HCT116 (cell line): ENCODE data around the gene ENPP5. TPM values are rescaled to one million over a fixed set of nuclear protein-coding genes. Genes with fewer than 3 reads are reported as not detected.
A peak's percentile ranks its signal among the peaks of the same experiment; 100 is the strongest.

Source experiments
- ATAC-seq: fragments of 200-7000 bp; cut with Tn5 transposase; 2 replicates; pipeline ENCODE4 v1.9.1; 2020; ENCODE audit warnings: mild to moderate bottlenecking, moderate library complexity
- BruUV-seq: library from RNA; stranded (reverse); fragments of 400-500 nt; replicated peaks from 2 replicates; lab custom pipeline; 2021; lab: Mats Ljungman, UMichigan
- CTCF ChIA-PET: fragments of 300-600 bp; sonication (Branson Sonifier 250); formaldehyde crosslinking; loops from one replicate; lab custom pipeline; 2021; ENCODE audit warnings: antibody characterized with exemption; lab: Charles Lee
- POLR2A ChIA-PET: fragments of 300-600, 350-600 bp; sonication (Branson Sonifier 250); formaldehyde crosslinking; loops from one replicate; lab custom pipeline; 2021; ENCODE audit warnings: antibody characterized with exemption; lab: Charles Lee
- RAD21 ChIA-PET, 2 experiments: fragments of 300-600 bp; sonication (Branson Sonifier 250); formaldehyde crosslinking; loops; one replicate each; lab custom pipeline; 2023; ENCODE audit warnings: low total read pairs in 2 of 2; ENCODE audit not compliant: uncharacterized antibody in 2 of 2, unreplicated experiment in 2 of 2, low non-redundant PET in 1 of 2; lab: Charles Lee
- DNase-seq: peaks from one replicate; pipeline ENCODE4 v3.0.0-alpha.2; 2010; ENCODE audit warnings: low read depth, low spot score
- H2AFZ ChIP-seq: fragments of 200-600 bp; shearing (Covaris generic), sonication (generic); 2 replicates; pipeline ENCODE4 v1.6.1; 2017; ENCODE audit warnings: low read depth, mixed run types, mixed read lengths, antibody characterized with exemption, low read length; ENCODE audit not compliant: poor library complexity, severe bottlenecking
- H3K27ac ChIP-seq: 2 replicates; pipeline ENCODE4 v1.5.1; 2012; ENCODE audit warnings: low read depth, low read length
- H3K27me3 ChIP-seq: fragments of 200-600 bp; sonication (generic); 2 replicates; pipeline ENCODE4 v1.6.1; 2016; ENCODE audit warnings: mixed run types, low read length, mixed read lengths; ENCODE audit not compliant: insufficient read depth
- H3K36me3 ChIP-seq, 2 experiments: fragments of 200-500 bp in 1 of 2; fragments of 200-600 bp in 1 of 2; sonication (Bioruptor generic) in 1 of 2; sonication (generic) in 1 of 2; 2 replicates each; pipeline versions ENCODE4 v1.5.1 to v1.6.1; 2014 to 2016; ENCODE audit warnings: low read length in 2 of 2, inconsistent platforms in 1 of 2, mixed read lengths in 1 of 2, mixed run types in 1 of 2; ENCODE audit not compliant: insufficient read depth in 2 of 2, control insufficient read depth in 1 of 2
- H3K4me1 ChIP-seq, 2 experiments: fragments of 200-600 bp in 1 of 2; sonication (generic) in 1 of 2; 2 replicates each; pipeline versions ENCODE4 v1.5.1 to v1.6.1; 2012 to 2017; ENCODE audit warnings: low read length in 2 of 2, inconsistent platforms in 1 of 2, mild to moderate bottlenecking in 1 of 2, mixed read lengths in 1 of 2, mixed run types in 1 of 2, moderate library complexity in 1 of 2; ENCODE audit not compliant: insufficient read depth in 2 of 2, control insufficient read depth in 1 of 2
- H3K4me2 ChIP-seq: fragments of 200-600 bp; sonication (generic); 2 replicates; pipeline ENCODE4 v1.6.1; 2017; ENCODE audit warnings: mixed run types, low read length, mixed read lengths
- H3K4me3 ChIP-seq, 2 experiments: fragments of 200-600 bp in 1 of 2; sonication (generic) in 1 of 2; replicated peaks in 1 of 2; 2 replicates each; pipeline ENCODE4 v1.5.1; 2011 to 2016; ENCODE audit warnings: low read length in 2 of 2, control low read depth in 1 of 2, low read depth in 1 of 2, mild to moderate bottlenecking in 1 of 2, mixed read lengths in 1 of 2, mixed run types in 1 of 2
- H3K79me2 ChIP-seq: fragments of 200-600 bp; sonication (generic); 2 replicates; pipeline ENCODE4 v1.6.1; 2017; ENCODE audit warnings: mild to moderate bottlenecking, mixed run types, low read length, moderate library complexity, mixed read lengths; ENCODE audit not compliant: insufficient read depth
- H3K9ac ChIP-seq: fragments of 200-600 bp; sonication (generic); 2 replicates; pipeline ENCODE4 v1.6.1; 2016; ENCODE audit warnings: low read length, mixed read lengths
- H3K9me2 ChIP-seq: fragments of 200-600 bp; sonication (generic), shearing (Covaris generic); 2 replicates; pipeline ENCODE4 v1.6.1; 2017; ENCODE audit warnings: mixed run types, mild to moderate bottlenecking, moderate library complexity; ENCODE audit not compliant: insufficient read depth
- H3K9me3 ChIP-seq, 2 experiments: fragments of 200-500 bp in 1 of 2; fragments of 200-600 bp in 1 of 2; sonication (Bioruptor generic) in 1 of 2; sonication (generic) in 1 of 2; 2 replicates each; pipeline ENCODE4 v1.6.1; 2014 to 2017; ENCODE audit warnings: low read length in 2 of 2, mixed read lengths in 2 of 2, inconsistent platforms in 1 of 2, low read depth in 1 of 2, mild to moderate bottlenecking in 1 of 2, mixed run types in 1 of 2, moderate library complexity in 1 of 2; ENCODE audit not compliant: control insufficient read depth in 1 of 2, insufficient read depth in 1 of 2
- H4K20me1 ChIP-seq: fragments of 200-600 bp; sonication (generic), shearing (Covaris generic); 2 replicates; pipeline ENCODE4 v1.6.1; 2017; ENCODE audit warnings: mixed run types, mild to moderate bottlenecking, moderate library complexity; ENCODE audit not compliant: insufficient read depth
- ATF3 ChIP-seq: IDR thresholded peaks from 2 replicates; pipeline ENCODE4 v1.6.1; 2012
- CBX3 ChIP-seq: IDR thresholded peaks from 2 replicates; pipeline ENCODE4 v1.6.1; 2012; ENCODE audit warnings: low read depth
- CEBPB ChIP-seq: IDR thresholded peaks from 2 replicates; pipeline ENCODE4 v1.6.1; 2012; ENCODE audit warnings: low read depth
- CTCF ChIP-seq, 3 experiments: fragments of 200-600 bp in 1 of 3; sonication (generic) in 1 of 3; IDR thresholded peaks in 2 of 3; conservative IDR thresholded peaks in 1 of 3; 2 replicates each; pipeline ENCODE4 v1.5.1; 2012 to 2017; ENCODE audit warnings: low read depth in 2 of 3, low read length in 2 of 3, antibody characterized with exemption in 1 of 3, borderline replicate concordance in 1 of 3, control low read depth in 1 of 3, mild to moderate bottlenecking in 1 of 3, mixed read lengths in 1 of 3, mixed run types in 1 of 3, moderate library complexity in 1 of 3; ENCODE audit not compliant: insufficient read depth in 1 of 3
- EGR1 ChIP-seq: IDR thresholded peaks from 2 replicates; pipeline ENCODE4 v1.6.1; 2012; ENCODE audit warnings: low read depth
- ELF1 ChIP-seq: IDR thresholded peaks from 2 replicates; pipeline ENCODE4 v1.6.1; 2012; ENCODE audit warnings: low read depth, borderline replicate concordance
- EZH2 ChIP-seq: fragments of 200-600 bp; sonication (generic); IDR thresholded peaks from 2 replicates; pipeline ENCODE4 v1.6.1; 2017; ENCODE audit warnings: antibody characterized with exemption, mixed run types
- FOSL1 ChIP-seq: IDR thresholded peaks from 2 replicates; pipeline ENCODE4 v1.6.1; 2012; ENCODE audit warnings: low read depth
- JUND ChIP-seq: IDR thresholded peaks from 2 replicates; pipeline ENCODE4 v1.6.1; 2012
- MAX ChIP-seq: IDR thresholded peaks from 2 replicates; pipeline ENCODE4 v1.6.1; 2012
- POLR2A ChIP-seq: IDR thresholded peaks from 2 replicates; pipeline ENCODE4 v1.7.0; 2011; ENCODE audit warnings: borderline replicate concordance; ENCODE audit not compliant: insufficient read depth, insufficient read length; ENCODE audit errors: extremely low read depth
- POLR2AphosphoS5 ChIP-seq: IDR thresholded peaks from 2 replicates; pipeline ENCODE4 v1.6.1; 2011; ENCODE audit warnings: mild to moderate bottlenecking, low read depth, low read length, moderate library complexity
- RAD21 ChIP-seq: IDR thresholded peaks from 2 replicates; pipeline ENCODE4 v1.6.1; 2012; ENCODE audit warnings: low read depth, mild to moderate bottlenecking
- SP1 ChIP-seq: IDR thresholded peaks from 2 replicates; pipeline ENCODE4 v1.6.1; 2012; ENCODE audit warnings: low read depth
- SRF ChIP-seq: IDR thresholded peaks from 2 replicates; pipeline ENCODE4 v1.6.1; 2012; ENCODE audit warnings: low read depth
- TCF7L2 ChIP-seq: IDR thresholded peaks from 2 replicates; pipeline ENCODE4 v1.7.0; 2011; ENCODE audit warnings: borderline replicate concordance, inconsistent platforms; ENCODE audit not compliant: insufficient read depth, insufficient read length; ENCODE audit errors: extremely low read depth
- YY1 ChIP-seq: IDR thresholded peaks from 2 replicates; pipeline ENCODE4 v1.6.1; 2011; ENCODE audit warnings: low read length, low read depth, moderate library complexity, mild to moderate bottlenecking; ENCODE audit not compliant: insufficient replicate concordance; ENCODE audit errors: extremely low read depth
- ZBTB33 ChIP-seq: IDR thresholded peaks from 2 replicates; pipeline ENCODE4 v1.6.1; 2011; ENCODE audit warnings: mild to moderate bottlenecking, low read length, moderate library complexity; ENCODE audit not compliant: insufficient replicate concordance; ENCODE audit errors: extremely low read depth
- ZNF274 ChIP-seq: fragments of 200-500 bp; sonication (Bioruptor generic); IDR thresholded peaks from 2 replicates; pipeline ENCODE4 v1.6.1; 2014; ENCODE audit warnings: mild to moderate bottlenecking, low read depth, low read length, inconsistent platforms
- intact Hi-C: fragments of 100-400 bp; cut with micrococcal nuclease; formaldehyde crosslinking; loops from 2 replicates; pipeline ENCODE4 v1.10.0; 2022
- total RNA-seq: library from RNA; stranded (reverse); gene quantifications from one replicate; pipeline ENCODE4 v1.2.1, GENCODE V29; 2021; ENCODE audit not compliant: unreplicated experiment

Gene ENPP5
- total RNA-seq, 1 experiment from 2014 or later, result 4.5 TPM

- intact Hi-C loops, result no loop called here
- Histone ChIP-seq H3K36me3 (no peaks in the 10 kb centered on the region), H4K20me1 (no peaks in the 10 kb centered on the region), H2AFZ (peak within 1 kb of the TSS; percentile 93), H3K4me1 (peaks cover 3 to 11% of the 10 kb centered on the region in 2 experiments; a peak in 3 of 4 replicates), H3K79me2 (peaks cover 7% of the 10 kb centered on the region), H3K27me3 (no peaks in the 10 kb centered on the region), H3K27ac (peak within 1 kb of the TSS; percentile 39; the same call in 1 of the 2 replicates), H3K4me3 (peak within 1 kb of the TSS; percentile 86 to 92), H3K9me2 (no peaks in the 10 kb centered on the region), H3K9ac (peak within 1 kb of the TSS; percentile 70), H3K9me3 (no peaks in the 10 kb centered on the region), H3K4me2 (peak within 1 kb of the TSS; percentile 78)
- ChIA-PET RAD21 (interaction anchor here in 1 of 2 experiments (0.7 to 1.3 kb wide), 2 partner anchors 39 to 77 kb away, joined by 3 to 5 read pairs; no protein-coding TSS in a partner anchor), CTCF (interaction anchor here (1.0 to 1.9 kb wide), 4 partner anchors 26 to 281 kb away, joined by 3 to 8 read pairs (median 4); no protein-coding TSS in a partner anchor), POLR2A (interaction anchor here (1.4 kb wide), 1 partner anchor 41 kb away, joined by 5 read pairs; the partner anchor contains the start of gene ENPP5)
- BruUV-seq, result no TSS peak
- ATAC-seq, result peak; percentile 100
- DNase-seq, result peak; percentile 95
- TF ChIP-seq TCF7L2 (no peak), SRF (no peak), ELF1 (no peak), JUND (no peak), ZNF274 (no peak), POLR2A (no peak), CBX3 (0 out of 2 replicates have a peak, but pooled peaks have one; percentile 26), CEBPB (no peak), RAD21 (no peak), CTCF (IDR thresholded peaks at IDR 0.05 in 2 of 3, conservative IDR thresholded peaks at IDR 0.05 in 1 of 3; ENCODE audit: borderline replicate concordance in 1 of 3, insufficient read depth in 1 of 3, low read depth in 2 of 3, low read length in 2 of 3) (no peak), MAX (peak; percentile 40; the same call in 1 of the 2 replicates), ATF3 (no peak), EGR1 (no peak), ZBTB33 (no peak), YY1 (no peak), SP1 (peak; percentile 87), EZH2 (no peak), POLR2AphosphoS5 (peak; percentile 87), FOSL1 (no peak)
Measured at GRCh38 chr6:46129629-46130511, 40.9 kb downstream of the ENPP5 start, which contains the start of gene ENPP4. Gene ENPP4, plus strand, starts transcription at chr6:46129989. Its CDS starts 9,595 bp downstream, at chr6:46139584.
